ENCODE results near the gene SOX8.

DNA sequence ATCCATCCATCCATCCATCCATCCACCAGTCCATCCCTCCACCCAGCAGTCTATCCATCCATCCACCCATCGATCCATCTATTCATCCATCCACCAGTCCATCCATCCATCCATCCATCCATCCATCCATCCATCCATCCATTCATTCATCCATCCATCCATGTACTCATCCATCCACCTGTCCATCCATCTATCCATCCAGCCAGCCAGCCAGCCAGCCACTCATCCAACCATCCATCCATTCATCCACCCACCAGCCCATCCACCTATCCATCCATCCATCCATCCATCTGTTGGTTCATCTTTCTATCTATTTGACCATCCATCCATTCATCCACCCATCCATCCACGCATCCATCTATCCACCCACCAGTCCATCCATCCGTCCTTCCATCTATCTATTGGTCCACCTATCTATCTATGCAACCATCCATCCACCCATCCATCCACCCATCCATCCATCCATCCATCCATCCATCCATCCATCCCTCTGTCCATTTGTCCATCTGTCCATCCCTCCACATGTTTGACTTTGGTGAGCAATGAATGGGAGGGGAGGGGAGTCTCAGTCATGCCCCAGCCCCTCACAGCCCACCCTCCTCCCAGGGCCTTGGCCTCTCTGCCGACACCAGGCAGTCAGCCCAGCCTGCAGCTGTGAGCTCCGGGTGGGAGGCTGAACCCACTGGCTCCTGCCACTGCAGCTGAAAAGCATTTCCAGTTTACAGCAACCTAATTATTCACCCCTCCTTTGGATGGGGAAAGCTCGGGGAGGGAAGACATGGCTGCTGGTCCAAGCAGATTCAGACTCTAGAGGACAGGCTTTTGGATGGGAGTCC is 52.9 kb downstream of the SOX8 start:
- no peak for TF ChIP-seq EZH2 (IDR thresholded peaks at IDR 0.05; ENCODE audit: borderline replicate concordance, low read length)
- TF ChIP-seq, protein P1, sequence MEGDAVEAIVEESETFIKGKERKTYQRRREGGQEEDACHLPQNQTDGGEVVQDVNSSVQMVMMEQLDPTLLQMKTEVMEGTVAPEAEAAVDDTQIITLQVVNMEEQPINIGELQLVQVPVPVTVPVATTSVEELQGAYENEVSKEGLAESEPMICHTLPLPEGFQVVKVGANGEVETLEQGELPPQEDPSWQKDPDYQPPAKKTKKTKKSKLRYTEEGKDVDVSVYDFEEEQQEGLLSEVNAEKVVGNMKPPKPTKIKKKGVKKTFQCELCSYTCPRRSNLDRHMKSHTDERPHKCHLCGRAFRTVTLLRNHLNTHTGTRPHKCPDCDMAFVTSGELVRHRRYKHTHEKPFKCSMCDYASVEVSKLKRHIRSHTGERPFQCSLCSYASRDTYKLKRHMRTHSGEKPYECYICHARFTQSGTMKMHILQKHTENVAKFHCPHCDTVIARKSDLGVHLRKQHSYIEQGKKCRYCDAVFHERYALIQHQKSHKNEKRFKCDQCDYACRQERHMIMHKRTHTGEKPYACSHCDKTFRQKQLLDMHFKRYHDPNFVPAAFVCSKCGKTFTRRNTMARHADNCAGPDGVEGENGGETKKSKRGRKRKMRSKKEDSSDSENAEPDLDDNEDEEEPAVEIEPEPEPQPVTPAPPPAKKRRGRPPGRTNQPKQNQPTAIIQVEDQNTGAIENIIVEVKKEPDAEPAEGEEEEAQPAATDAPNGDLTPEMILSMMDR (IDR thresholded peaks at IDR 0.05; ENCODE audit: low read length): no peak
